ENCODE results near the gene PDZRN3. TPM values are rescaled to one million over a fixed set of nuclear protein-coding genes. Genes with fewer than 3 reads are reported as not detected.

The PDZRN3 gene
- total RNA-seq, 1 experiment from 2014 or later: not detected

DNA sequence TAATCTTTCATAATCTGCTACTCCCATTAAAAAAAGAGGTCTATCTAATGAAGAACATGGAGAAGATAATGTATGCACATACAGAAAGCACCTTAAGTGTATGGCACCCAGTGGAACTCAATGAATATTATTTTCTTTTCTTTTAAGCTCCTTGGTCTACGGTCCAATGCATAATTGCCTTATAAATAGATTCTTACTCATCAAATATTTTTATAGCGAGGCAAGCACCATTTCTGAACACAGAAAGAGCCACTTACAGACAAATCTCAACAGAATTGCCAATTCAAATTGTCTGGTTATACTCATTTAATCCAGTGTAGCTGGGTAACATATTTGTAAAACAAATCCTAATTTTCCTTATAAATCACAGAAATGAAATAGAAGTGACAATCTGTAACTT, 6.3 kb downstream of the PDZRN3 start:
- H3K4me1 Mint-ChIP-seq (ENCODE audit: low read depth, unreplicated experiment): no peaks in the 10 kb centered on the region
- intact Hi-C loops (cut with micrococcal nuclease; ENCODE audit: unreplicated experiment): no loop called here
- no peaks in the 10 kb centered on the region for H3K36me3 Mint-ChIP-seq (ENCODE audit: insufficient read depth, unreplicated experiment)
- H3K27me3 Mint-ChIP-seq (ENCODE audit: unreplicated experiment): no peaks in the 10 kb centered on the region
- H3K4me3 Mint-ChIP-seq (ENCODE audit: low read depth, unreplicated experiment): no peak overlapping the region
- no TSS peak for BruUV-seq (replicated peaks)
- no peak overlapping the region for H3K27ac Mint-ChIP-seq (ENCODE audit: unreplicated experiment)
- CTCF ChIA-PET: no interaction called here
- DNase-seq: no peak
- peaks cover 8% of the 10 kb centered on the region for H3K9me3 Mint-ChIP-seq (ENCODE audit: low read depth, unreplicated experiment)
- TF ChIP-seq, protein P1, sequence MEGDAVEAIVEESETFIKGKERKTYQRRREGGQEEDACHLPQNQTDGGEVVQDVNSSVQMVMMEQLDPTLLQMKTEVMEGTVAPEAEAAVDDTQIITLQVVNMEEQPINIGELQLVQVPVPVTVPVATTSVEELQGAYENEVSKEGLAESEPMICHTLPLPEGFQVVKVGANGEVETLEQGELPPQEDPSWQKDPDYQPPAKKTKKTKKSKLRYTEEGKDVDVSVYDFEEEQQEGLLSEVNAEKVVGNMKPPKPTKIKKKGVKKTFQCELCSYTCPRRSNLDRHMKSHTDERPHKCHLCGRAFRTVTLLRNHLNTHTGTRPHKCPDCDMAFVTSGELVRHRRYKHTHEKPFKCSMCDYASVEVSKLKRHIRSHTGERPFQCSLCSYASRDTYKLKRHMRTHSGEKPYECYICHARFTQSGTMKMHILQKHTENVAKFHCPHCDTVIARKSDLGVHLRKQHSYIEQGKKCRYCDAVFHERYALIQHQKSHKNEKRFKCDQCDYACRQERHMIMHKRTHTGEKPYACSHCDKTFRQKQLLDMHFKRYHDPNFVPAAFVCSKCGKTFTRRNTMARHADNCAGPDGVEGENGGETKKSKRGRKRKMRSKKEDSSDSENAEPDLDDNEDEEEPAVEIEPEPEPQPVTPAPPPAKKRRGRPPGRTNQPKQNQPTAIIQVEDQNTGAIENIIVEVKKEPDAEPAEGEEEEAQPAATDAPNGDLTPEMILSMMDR (IDR thresholded peaks at IDR 0.05; ENCODE audit: unreplicated experiment): no peak

DNA sequence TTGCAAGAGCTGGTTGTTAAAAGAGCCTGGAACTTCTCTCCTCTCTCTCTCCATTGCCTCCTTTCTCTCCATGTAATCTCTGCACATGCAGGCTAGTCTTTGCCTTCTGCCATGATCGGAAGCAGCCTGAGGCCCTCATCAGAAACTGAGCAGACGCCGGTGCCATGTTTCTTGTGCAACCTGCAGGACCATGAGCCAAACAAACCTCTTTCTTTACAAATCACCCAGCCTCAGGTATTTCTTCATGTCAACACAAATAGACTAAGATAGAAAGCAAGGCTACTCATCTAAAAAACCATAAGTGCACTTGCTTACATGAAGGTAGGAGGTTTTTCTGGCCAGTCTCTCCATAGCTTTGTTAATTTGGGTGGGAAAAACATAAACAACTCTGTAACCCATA, 8.7 kb downstream of the PDZRN3 start:
- TF ChIP-seq, protein P1 (IDR thresholded peaks at IDR 0.05; ENCODE audit: unreplicated experiment): no peak
- Mint-ChIP-seq H3K9me3 (ENCODE audit: low read depth, unreplicated experiment) (peaks cover 14% of the 10 kb centered on the region), H3K27ac (ENCODE audit: unreplicated experiment) (no peak overlapping the region), H3K36me3 (ENCODE audit: insufficient read depth, unreplicated experiment) (no peaks in the 10 kb centered on the region), H3K4me3 (ENCODE audit: low read depth, unreplicated experiment) (no peak overlapping the region), H3K27me3 (ENCODE audit: unreplicated experiment) (no peaks in the 10 kb centered on the region), H3K4me1 (ENCODE audit: low read depth, unreplicated experiment) (no peaks in the 10 kb centered on the region)
- BruUV-seq (replicated peaks): no TSS peak
- DNase-seq: no peak
- CTCF ChIA-PET: no interaction called here
- intact Hi-C loops (cut with micrococcal nuclease; ENCODE audit: unreplicated experiment): no loop called here

DNA sequence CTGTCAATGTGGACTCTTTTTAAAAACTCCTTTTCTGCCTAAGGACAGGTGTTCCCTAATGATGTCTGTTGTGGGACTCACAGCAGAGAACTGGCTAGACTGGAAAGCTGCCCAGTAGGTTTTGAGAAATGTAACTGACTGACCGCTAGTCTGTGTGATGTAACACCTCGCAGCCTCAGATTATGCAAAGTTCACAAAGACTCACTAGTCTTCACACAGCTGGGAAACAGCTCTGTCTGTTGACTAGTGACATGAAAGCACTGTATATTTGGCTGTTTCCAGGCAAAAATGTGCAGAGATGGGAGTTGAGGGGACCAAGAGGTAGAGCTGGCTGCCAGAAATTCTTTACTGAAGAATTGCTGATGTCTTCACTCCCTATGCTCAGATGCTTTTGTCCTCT, 10.3 kb downstream of the PDZRN3 start:
- CTCF ChIA-PET: no interaction called here
- TF ChIP-seq, protein P1 (IDR thresholded peaks at IDR 0.05; ENCODE audit: unreplicated experiment): no peak
- no peaks in the 10 kb centered on the region for H3K27me3 Mint-ChIP-seq (ENCODE audit: unreplicated experiment)
- DNase-seq: no peak
- intact Hi-C loops (cut with micrococcal nuclease; ENCODE audit: unreplicated experiment): no loop called here
- H3K4me3 Mint-ChIP-seq (ENCODE audit: low read depth, unreplicated experiment): no peak overlapping the region
- H3K4me1 Mint-ChIP-seq (ENCODE audit: low read depth, unreplicated experiment): no peaks in the 10 kb centered on the region
- H3K36me3 Mint-ChIP-seq (ENCODE audit: insufficient read depth, unreplicated experiment): no peaks in the 10 kb centered on the region
- no peak overlapping the region for H3K27ac Mint-ChIP-seq (ENCODE audit: unreplicated experiment)
- no TSS peak for BruUV-seq (replicated peaks)
- peaks cover 12% of the 10 kb centered on the region for H3K9me3 Mint-ChIP-seq (ENCODE audit: low read depth, unreplicated experiment)

DNA sequence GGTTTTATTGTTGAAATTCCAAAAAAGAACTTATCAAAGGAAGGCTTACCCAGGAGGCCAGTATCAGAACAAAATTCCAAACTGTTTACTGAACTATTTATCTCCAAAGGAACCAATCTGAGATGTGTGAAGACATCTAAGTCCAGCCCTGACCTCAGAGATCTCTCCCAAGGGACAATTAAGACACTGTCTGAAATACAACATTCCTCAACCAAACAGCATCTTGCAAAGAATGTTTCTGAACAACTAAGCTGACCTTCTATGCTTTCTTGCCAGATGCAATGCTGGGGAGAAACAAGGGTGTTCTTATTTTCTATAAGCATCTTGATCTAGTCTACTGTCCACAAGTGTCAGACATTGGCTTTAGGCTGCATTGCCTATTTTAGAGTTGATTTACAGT, 13.6 kb downstream of the PDZRN3 start:
- H3K4me1 Mint-ChIP-seq (ENCODE audit: low read depth, unreplicated experiment): no peaks in the 10 kb centered on the region
- H3K9me3 Mint-ChIP-seq (ENCODE audit: low read depth, unreplicated experiment): peaks cover 14% of the 10 kb centered on the region
- DNase-seq: no peak
- H3K36me3 Mint-ChIP-seq (ENCODE audit: insufficient read depth, unreplicated experiment): no peaks in the 10 kb centered on the region
- intact Hi-C loops (cut with micrococcal nuclease; ENCODE audit: unreplicated experiment): no loop called here
- H3K27ac Mint-ChIP-seq (ENCODE audit: unreplicated experiment): no peak overlapping the region
- CTCF ChIA-PET: no interaction called here
- BruUV-seq (replicated peaks): no TSS peak
- no peaks in the 10 kb centered on the region for H3K27me3 Mint-ChIP-seq (ENCODE audit: unreplicated experiment)
- no peak overlapping the region for H3K4me3 Mint-ChIP-seq (ENCODE audit: low read depth, unreplicated experiment)
- TF ChIP-seq, protein P1 (IDR thresholded peaks at IDR 0.05; ENCODE audit: unreplicated experiment): no peak

DNA sequence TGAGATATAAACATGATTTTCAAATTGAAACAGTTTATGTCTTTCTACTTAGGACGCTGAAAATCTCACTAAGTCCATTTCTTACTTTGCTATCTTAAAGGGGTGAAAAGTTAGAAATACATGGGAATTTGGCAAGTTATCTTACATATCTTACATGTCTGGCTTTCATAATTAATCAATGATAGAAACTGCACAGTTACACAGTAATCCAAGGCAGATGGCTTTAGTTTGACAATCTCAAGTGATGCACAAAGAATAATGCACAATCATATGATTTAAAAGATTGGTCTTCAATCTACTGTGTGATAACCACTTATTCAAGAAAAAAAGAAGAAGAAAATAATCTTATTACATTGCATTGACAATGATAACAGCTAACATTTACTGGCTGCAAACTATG, 14.2 kb downstream of the PDZRN3 start:
- H3K36me3 Mint-ChIP-seq (ENCODE audit: insufficient read depth, unreplicated experiment): no peaks in the 10 kb centered on the region
- intact Hi-C loops (cut with micrococcal nuclease; ENCODE audit: unreplicated experiment): no loop called here
- H3K4me1 Mint-ChIP-seq (ENCODE audit: low read depth, unreplicated experiment): no peaks in the 10 kb centered on the region
- H3K27ac Mint-ChIP-seq (ENCODE audit: unreplicated experiment): no peak overlapping the region
- H3K9me3 Mint-ChIP-seq (ENCODE audit: low read depth, unreplicated experiment): peaks cover 12% of the 10 kb centered on the region
- no peak for DNase-seq
- TF ChIP-seq, protein P1 (IDR thresholded peaks at IDR 0.05; ENCODE audit: unreplicated experiment): no peak
- H3K4me3 Mint-ChIP-seq (ENCODE audit: low read depth, unreplicated experiment): no peak overlapping the region
- H3K27me3 Mint-ChIP-seq (ENCODE audit: unreplicated experiment): no peaks in the 10 kb centered on the region
- BruUV-seq (replicated peaks): no TSS peak
- CTCF ChIA-PET: no interaction called here
